H9 (cell line): ENCODE measurements around the gene GATAD2B. TPM values are rescaled to one million over a fixed set of nuclear protein-coding genes. Genes with fewer than 3 reads are reported as not detected.

Experiments
- DNase-seq: peaks from one replicate; pipeline ENCODE4 v3.0.0-alpha.2; 2017
- H2AFZ ChIP-seq: one replicate; pipeline ENCODE4 v1.6.1; 2013; ENCODE audit warnings: mild to moderate bottlenecking, low read length, control low read depth, moderate library complexity
- H2AK5ac ChIP-seq: 2 replicates; pipeline ENCODE4 v1.6.1; 2013; ENCODE audit warnings: low read length, control low read depth, mixed read lengths; ENCODE audit not compliant: insufficient read length
- H2BK120ac ChIP-seq: one replicate; pipeline ENCODE4 v1.6.1; 2013; ENCODE audit warnings: low read depth, mild to moderate bottlenecking, low read length, control low read depth, inconsistent platforms; ENCODE audit not compliant: poor library complexity, severe bottlenecking
- H2BK12ac ChIP-seq: 2 replicates; pipeline ENCODE4 v1.6.1; 2013; ENCODE audit warnings: low read length, control low read depth, mixed read lengths, low read depth; ENCODE audit not compliant: insufficient read length
- H2BK15ac ChIP-seq: 2 replicates; pipeline ENCODE4 v1.6.1; 2013; ENCODE audit warnings: low read depth, low read length, control low read depth
- H2BK20ac ChIP-seq: one replicate; pipeline ENCODE4 v1.6.1; 2013; ENCODE audit warnings: low read depth, mild to moderate bottlenecking, low read length, control low read depth, inconsistent platforms; ENCODE audit not compliant: poor library complexity, severe bottlenecking
- H2BK5ac ChIP-seq: 2 replicates; pipeline ENCODE4 v1.6.1; 2013; ENCODE audit warnings: low read length, control low read depth, mixed read lengths; ENCODE audit not compliant: insufficient read length
- H3K14ac ChIP-seq: 2 replicates; pipeline ENCODE4 v1.6.1; 2013; ENCODE audit warnings: low read length, control low read depth; ENCODE audit not compliant: insufficient read depth
- H3K18ac ChIP-seq: 2 replicates; pipeline ENCODE4 v1.6.1; 2013; ENCODE audit warnings: low read depth, mild to moderate bottlenecking, mixed read lengths, low read length, control low read depth; ENCODE audit not compliant: insufficient read length
- H3K23ac ChIP-seq: 2 replicates; pipeline ENCODE4 v1.6.1; 2013; ENCODE audit warnings: low read length, control low read depth, mixed read lengths, low read depth; ENCODE audit not compliant: insufficient read length
- H3K23me2 ChIP-seq: 2 replicates; pipeline ENCODE4 v1.6.1; 2013; ENCODE audit warnings: low read depth, mild to moderate bottlenecking, mixed read lengths, low read length, control low read depth; ENCODE audit not compliant: insufficient read length, poor library complexity, severe bottlenecking
- H3K27ac ChIP-seq: 2 replicates; pipeline ENCODE4 v1.5.1; 2013; ENCODE audit warnings: low read length, control low read depth, mixed read lengths, low read depth; ENCODE audit not compliant: insufficient read length
- H3K27me3 ChIP-seq: 2 replicates; pipeline ENCODE4 v1.6.1; 2013; ENCODE audit warnings: low read length, control low read depth, inconsistent platforms; ENCODE audit not compliant: insufficient read depth
- H3K4ac ChIP-seq: 2 replicates; pipeline ENCODE4 v1.6.1; 2013; ENCODE audit warnings: low read depth, mild to moderate bottlenecking, control low read depth, inconsistent platforms, low read length, moderate library complexity
- H3K4me1 ChIP-seq: 2 replicates; pipeline ENCODE4 v1.6.1; 2013; ENCODE audit warnings: low read length, control low read depth, inconsistent platforms; ENCODE audit not compliant: insufficient read depth
- H3K4me2 ChIP-seq: 2 replicates; pipeline ENCODE4 v1.6.1; 2013; ENCODE audit warnings: low read length, control low read depth, mixed read lengths; ENCODE audit not compliant: insufficient read length, insufficient read depth
- H3K56ac ChIP-seq: 2 replicates; pipeline ENCODE4 v1.6.1; 2013; ENCODE audit warnings: low read depth, mild to moderate bottlenecking, mixed read lengths, low read length, control low read depth; ENCODE audit not compliant: insufficient read length
- H3K79me1 ChIP-seq: 2 replicates; pipeline ENCODE4 v1.6.1; 2013; ENCODE audit warnings: low read depth, mild to moderate bottlenecking, moderate library complexity, low read length, control low read depth, inconsistent platforms; ENCODE audit not compliant: insufficient read depth, poor library complexity, severe bottlenecking
- H3K79me2 ChIP-seq: 2 replicates; pipeline ENCODE4 v1.6.1; 2013; ENCODE audit warnings: low read length, control low read depth, inconsistent platforms; ENCODE audit not compliant: insufficient read depth
- H3K9ac ChIP-seq: 2 replicates; pipeline ENCODE4 v1.6.1; 2013; ENCODE audit warnings: low read length, control low read depth, mixed read lengths; ENCODE audit not compliant: insufficient read length; ENCODE audit errors: extremely low read depth
- H3K9me3 ChIP-seq: one replicate; pipeline ENCODE4 v1.6.1; 2013; ENCODE audit warnings: low read depth, low read length, inconsistent platforms; ENCODE audit not compliant: control insufficient read depth
- H3T11ph ChIP-seq: one replicate; pipeline ENCODE4 v1.6.1; 2013; ENCODE audit warnings: mild to moderate bottlenecking, low read length, control low read depth, inconsistent platforms
- H4K20me1 ChIP-seq: one replicate; pipeline ENCODE4 v1.6.1; 2013; ENCODE audit not compliant: control insufficient read depth, insufficient read length, insufficient read depth
- H4K5ac ChIP-seq: 2 replicates; pipeline ENCODE4 v1.6.1; 2013; ENCODE audit warnings: low read depth, mild to moderate bottlenecking, mixed read lengths, low read length, control low read depth; ENCODE audit not compliant: insufficient read length
- H4K8ac ChIP-seq: replicated peaks from 2 replicates; pipeline ENCODE4 v1.6.1; 2013; ENCODE audit warnings: low read length, control low read depth, mixed read lengths, low read depth; ENCODE audit not compliant: insufficient read length
- H4K91ac ChIP-seq: 2 replicates; pipeline ENCODE4 v1.6.1; 2013; ENCODE audit warnings: low read depth, mild to moderate bottlenecking, moderate library complexity, mixed read lengths, low read length, control low read depth; ENCODE audit not compliant: insufficient read length
- H3K27ac Mint-ChIP-seq, 3 experiments: 2 replicates in 2 of 3; 3 replicates in 1 of 3; pipeline ENCODE4 v1.8.0; 2020 to 2021; ENCODE audit warnings: mixed read lengths in 3 of 3, mild to moderate bottlenecking in 1 of 3, moderate library complexity in 1 of 3
- H3K27me3 Mint-ChIP-seq: 2 replicates; pipeline ENCODE4 v1.8.0; 2021; ENCODE audit warnings: low read depth, mild to moderate bottlenecking, moderate library complexity, mixed read lengths
- H3K36me3 Mint-ChIP-seq, 3 experiments: 2 replicates in 2 of 3; 3 replicates in 1 of 3; pipeline ENCODE4 v1.8.0; 2020 to 2021; ENCODE audit warnings: low read depth in 3 of 3, mixed read lengths in 3 of 3; ENCODE audit not compliant: insufficient read depth in 1 of 3
- H3K4me1 Mint-ChIP-seq, 2 experiments: 2 replicates each; pipeline ENCODE4 v1.8.0; 2020; ENCODE audit warnings: mixed read lengths in 2 of 2
- H3K4me3 Mint-ChIP-seq, 2 experiments: 2 replicates in 1 of 2; 3 replicates in 1 of 2; pipeline ENCODE4 v1.8.0; 2020 to 2021; ENCODE audit warnings: mild to moderate bottlenecking in 2 of 2, mixed read lengths in 2 of 2, moderate library complexity in 1 of 2
- H3K9me3 Mint-ChIP-seq, 2 experiments: 2 replicates in 1 of 2; 3 replicates in 1 of 2; pipeline ENCODE4 v1.8.0; 2020; ENCODE audit warnings: mild to moderate bottlenecking in 2 of 2, mixed read lengths in 2 of 2, moderate library complexity in 1 of 2
- CTCF ChIP-seq: fragments of 200-600 bp; sonication (generic); conservative IDR thresholded peaks from 3 replicates; pipeline ENCODE4 v1.8.0; 2021; ENCODE audit warnings: antibody characterized with exemption, mild to moderate bottlenecking
- WGBS: extraction: QIAGEN DNeasy Blood & Tissue Kit; methylation state at CpG from one replicate; pipeline ENCODE4 v1.1.7; 2013; ENCODE audit warnings: missing lambda C conversion rate, low lambda C conversion rate, mixed read lengths; ENCODE audit not compliant: insufficient read length; ENCODE audit errors: extremely low coverage; 5-methylcytosine and 5-hydroxymethylcytosine counted together
- total RNA-seq: library from RNA; stranded (reverse); gene quantifications from 2 replicates; pipeline ENCODE4 v1.2.1, GENCODE V29; 2021

Gene GATAD2B
- total RNA-seq, 1 experiment from 2014 or later = 44.1 TPM

GRCh38 chr1:153786038-153786790 lies 136.6 kb downstream of the GATAD2B start:
- H3K9ac ChIP-seq = no peak overlapping the region
- no CpG with 5 or more reads among the region's 4 CpGs for WGBS
- H3K4me1 ChIP-seq = no peaks in the 10 kb centered on the region
- H3K79me2 ChIP-seq = no peaks in the 10 kb centered on the region
- no peak overlapping the region for H2BK12ac ChIP-seq
- H2BK20ac ChIP-seq = no peak overlapping the region
- no peak overlapping the region for H2BK15ac ChIP-seq
- no peaks in the 10 kb centered on the region for H3K79me1 ChIP-seq
- H4K20me1 ChIP-seq = no peaks in the 10 kb centered on the region
- H4K8ac ChIP-seq = no peak overlapping the region
- no peak overlapping the region for H3K18ac ChIP-seq
- no peak overlapping the region for H2AK5ac ChIP-seq
- Mint-ChIP-seq H3K36me3 (no peaks in the 10 kb centered on the region), H3K27me3 (peaks cover 2% of the 10 kb centered on the region), H3K4me3 (no peak overlapping the region), H3K27ac (no peak overlapping the region), H3K9me3 (0 out of 5 replicates have a peak, but pooled peaks cover 0 to 5% of the 10 kb centered on the region in 2 experiments), H3K4me1 (peaks cover 12 to 15% of the 10 kb centered on the region in 2 experiments)
- H4K91ac ChIP-seq = no peak overlapping the region
- no peak overlapping the region for H4K5ac ChIP-seq
- H2AFZ ChIP-seq = no peak overlapping the region
- H3K23ac ChIP-seq = no peak overlapping the region
- no peak overlapping the region for H3K4ac ChIP-seq
- H3K14ac ChIP-seq = no peak overlapping the region
- no peaks in the 10 kb centered on the region for H3K9me3 ChIP-seq
- H3K27ac ChIP-seq = no peak overlapping the region
- no peaks in the 10 kb centered on the region for H3K23me2 ChIP-seq
- H3K56ac ChIP-seq = no peak overlapping the region
- H3T11ph ChIP-seq = no peak overlapping the region
- H3K4me2 ChIP-seq = no peak overlapping the region
- H3K27me3 ChIP-seq = no peaks in the 10 kb centered on the region
- no peak overlapping the region for H2BK5ac ChIP-seq
- DNase-seq = no peak
- H2BK120ac ChIP-seq = no peak overlapping the region
- no peak for TF ChIP-seq CTCF
